Lung microvascular endothelial cell (primary cell): ENCODE results near the gene PCDHGB4. TPM values are rescaled to one million over a fixed set of nuclear protein-coding genes. Genes with fewer than 3 reads are reported as not detected.
"Not testable (repeated sequence)": the region's sequence is repeated elsewhere in the genome, so short reads cannot be mapped to it uniquely, and the experiment has no call there.

Experiments
- DNase-seq, 2 donors: peaks; one replicate each; pipeline versions ENCODE4 v3.0.0 to v3.0.0-alpha.2; 2010; ENCODE audit warnings: low read depth in 2 of 2
- total RNA-seq: library from RNA; depleted of rRNA; stranded (reverse); fragments of >200 nt; gene quantifications from 2 replicates; pipeline ENCODE4 v1.2.1, GENCODE V29; 2014

Gene PCDHGB4
- total RNA-seq, 1 donor from 2014 or later: 10.1 TPM

DNA sequence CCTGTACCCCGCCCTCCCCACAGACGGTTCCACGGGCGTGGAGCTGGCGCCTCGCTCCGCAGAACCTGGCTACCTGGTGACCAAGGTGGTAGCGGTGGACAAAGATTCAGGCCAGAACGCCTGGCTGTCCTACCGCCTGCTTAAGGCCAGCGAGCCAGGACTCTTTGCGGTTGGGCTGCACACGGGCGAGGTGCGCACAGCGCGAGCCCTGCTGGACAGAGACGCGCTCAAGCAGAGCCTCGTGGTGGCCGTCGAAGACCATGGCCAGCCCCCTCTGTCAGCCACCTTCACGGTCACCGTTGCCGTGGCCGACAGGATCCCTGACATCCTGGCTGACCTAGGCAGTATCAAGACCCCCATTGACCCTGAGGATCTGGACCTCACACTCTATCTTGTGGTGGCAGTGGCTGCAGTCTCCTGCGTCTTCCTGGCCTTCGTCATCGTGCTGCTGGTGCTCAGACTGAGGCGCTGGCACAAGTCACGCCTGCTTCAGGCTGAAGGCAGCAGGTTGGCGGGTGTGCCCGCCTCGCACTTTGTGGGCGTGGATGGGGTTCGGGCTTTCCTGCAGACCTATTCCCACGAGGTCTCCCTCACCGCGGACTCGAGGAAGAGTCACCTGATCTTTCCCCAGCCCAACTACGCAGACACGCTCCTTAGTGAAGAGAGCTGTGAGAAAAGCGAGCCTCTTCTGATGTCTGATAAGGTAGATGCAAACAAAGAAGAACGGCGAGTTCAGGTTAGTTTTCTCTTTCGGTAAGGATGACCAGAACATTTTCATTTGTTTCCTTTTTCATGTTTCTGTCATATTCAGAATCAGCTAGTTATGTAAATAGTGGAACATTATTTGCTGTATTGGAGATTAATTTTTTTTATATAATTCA is 21.2 kb upstream of the PCDHGB4 start:
- DNase-seq: no peak

DNA sequence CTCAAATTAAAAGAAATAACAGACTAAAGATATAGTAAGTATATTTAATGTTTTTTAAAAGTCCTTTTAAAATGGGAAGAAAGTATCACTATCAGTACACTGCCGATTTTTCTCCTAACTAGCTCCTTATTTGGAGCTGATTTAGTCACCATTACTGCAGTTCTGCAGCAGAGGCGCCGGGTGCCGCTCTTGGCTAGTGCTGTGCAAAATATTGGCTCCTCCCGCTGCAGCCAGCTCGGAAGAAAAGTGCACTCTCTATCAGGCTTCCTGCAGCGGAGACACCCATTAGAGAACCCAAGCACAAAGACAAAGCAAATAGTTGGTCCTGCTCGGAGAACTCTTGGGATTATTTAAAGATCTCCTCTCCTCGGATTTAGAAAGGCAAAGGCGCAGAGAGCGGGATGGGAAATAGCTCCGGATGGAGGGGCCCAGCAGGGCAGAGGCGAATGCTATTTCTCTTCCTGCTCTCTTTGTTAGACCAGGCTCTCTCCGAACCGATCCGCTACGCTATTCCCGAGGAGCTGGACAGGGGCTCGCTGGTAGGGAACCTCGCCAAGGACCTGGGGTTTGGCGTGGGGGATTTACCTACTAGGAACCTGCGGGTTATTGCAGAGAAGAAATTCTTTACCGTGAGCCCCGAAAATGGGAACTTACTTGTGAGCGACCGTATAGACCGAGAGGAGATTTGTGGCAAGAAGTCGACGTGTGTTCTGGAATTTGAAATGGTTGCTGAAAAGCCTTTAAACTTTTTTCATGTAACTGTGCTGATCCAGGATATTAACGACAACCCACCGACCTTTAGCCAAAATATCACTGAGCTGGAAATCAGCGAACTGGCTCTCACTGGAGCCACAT is 17.3 kb upstream of the PCDHGB4 start, which contains the start of gene PCDHGB3:
TSS of gene PCDHGB3 (plus strand) at position 249 of the 855 bp plus-strand sequence. CDS start at position 402, 153 bp downstream.
- DNase-seq: peak; percentile 59 to 84

DNA sequence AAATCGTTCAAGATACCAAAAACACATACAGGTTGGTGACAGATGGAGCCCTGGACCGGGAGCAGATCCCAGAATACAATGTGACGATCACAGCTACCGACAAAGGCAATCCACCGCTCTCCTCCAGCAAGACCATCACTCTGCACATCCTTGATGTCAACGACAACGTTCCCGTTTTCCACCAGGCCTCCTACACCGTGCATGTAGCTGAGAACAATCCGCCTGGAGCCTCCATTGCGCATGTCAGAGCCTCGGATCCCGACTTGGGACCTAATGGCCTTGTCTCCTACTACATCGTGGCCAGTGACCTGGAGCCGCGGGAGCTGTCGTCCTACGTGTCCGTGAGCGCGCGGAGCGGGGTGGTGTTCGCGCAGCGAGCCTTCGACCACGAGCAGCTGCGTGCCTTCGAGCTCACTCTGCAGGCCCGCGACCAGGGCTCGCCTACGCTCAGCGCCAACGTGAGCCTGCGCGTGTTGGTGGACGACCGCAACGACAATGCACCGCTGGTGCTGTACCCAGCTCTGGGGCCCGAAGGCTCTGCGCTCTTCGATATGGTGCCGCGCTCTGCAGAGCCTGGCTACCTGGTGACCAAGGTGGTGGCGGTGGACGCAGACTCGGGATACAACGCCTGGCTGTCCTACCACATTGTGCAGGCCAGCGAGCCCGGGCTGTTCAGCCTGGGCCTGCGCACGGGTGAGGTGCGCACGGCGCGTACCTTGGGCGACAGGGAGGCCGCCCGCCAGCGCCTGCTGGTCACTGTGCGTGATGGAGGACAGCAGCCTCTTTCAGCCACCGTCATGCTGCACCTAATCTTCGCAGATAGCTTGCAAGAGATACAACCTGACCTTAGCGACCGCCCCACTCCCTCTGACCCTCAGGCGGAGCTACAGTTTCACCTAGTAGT is 15.7 kb upstream of the PCDHGB4 start:
- no peak for DNase-seq

DNA sequence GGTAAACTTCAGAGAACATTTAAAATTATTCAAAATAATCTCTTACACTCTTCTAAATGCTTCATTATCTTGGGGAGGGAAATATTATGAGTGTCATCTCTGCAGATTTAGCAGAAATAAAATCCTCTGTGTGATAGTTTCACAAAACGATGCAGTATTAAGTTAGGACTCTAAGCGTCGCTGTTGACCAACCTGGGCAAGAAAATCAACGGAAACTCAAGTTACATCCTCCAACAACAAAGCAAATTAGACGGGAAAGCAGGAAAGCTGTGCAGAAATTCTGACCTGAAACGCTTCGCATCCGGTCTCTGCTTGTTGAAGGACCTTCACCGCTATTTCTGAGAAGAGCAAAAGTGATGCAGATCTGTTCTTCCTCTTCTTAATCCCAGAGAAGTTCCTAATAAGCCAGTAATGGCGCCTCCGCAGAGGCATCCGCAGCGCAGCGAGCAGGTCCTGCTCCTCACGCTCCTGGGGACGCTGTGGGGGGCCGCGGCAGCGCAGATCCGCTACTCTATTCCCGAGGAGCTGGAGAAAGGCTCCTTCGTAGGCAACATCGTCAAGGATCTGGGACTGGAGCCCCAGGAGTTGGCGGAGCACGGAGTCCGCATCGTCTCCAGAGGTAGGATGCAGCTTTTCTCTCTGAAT is 13.7 kb upstream of the PCDHGB4 start, which contains the start of gene PCDHGA6:
TSS of gene PCDHGA6 (plus strand) at position 219 of the 645 bp plus-strand sequence. CDS start at position 412, 193 bp downstream.
- peak; percentile 44 to 49 for DNase-seq

DNA sequence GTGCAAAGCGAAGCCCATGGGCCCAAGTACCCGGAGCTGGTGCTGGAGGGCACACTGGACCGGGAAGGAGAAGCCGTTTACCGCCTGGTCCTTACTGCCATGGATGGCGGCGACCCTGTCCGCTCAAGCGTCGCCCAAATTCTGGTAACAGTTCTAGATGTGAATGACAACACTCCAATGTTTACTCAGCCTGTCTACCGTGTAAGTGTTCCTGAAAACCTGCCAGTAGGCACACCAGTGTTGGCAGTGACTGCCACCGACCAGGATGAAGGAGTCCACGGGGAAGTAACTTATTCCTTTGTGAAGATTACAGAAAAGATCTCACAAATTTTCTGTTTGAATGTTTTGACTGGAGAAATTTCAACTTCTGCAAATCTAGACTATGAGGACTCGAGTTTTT is 12.9 kb upstream of the PCDHGB4 start:
- no peak for DNase-seq

DNA sequence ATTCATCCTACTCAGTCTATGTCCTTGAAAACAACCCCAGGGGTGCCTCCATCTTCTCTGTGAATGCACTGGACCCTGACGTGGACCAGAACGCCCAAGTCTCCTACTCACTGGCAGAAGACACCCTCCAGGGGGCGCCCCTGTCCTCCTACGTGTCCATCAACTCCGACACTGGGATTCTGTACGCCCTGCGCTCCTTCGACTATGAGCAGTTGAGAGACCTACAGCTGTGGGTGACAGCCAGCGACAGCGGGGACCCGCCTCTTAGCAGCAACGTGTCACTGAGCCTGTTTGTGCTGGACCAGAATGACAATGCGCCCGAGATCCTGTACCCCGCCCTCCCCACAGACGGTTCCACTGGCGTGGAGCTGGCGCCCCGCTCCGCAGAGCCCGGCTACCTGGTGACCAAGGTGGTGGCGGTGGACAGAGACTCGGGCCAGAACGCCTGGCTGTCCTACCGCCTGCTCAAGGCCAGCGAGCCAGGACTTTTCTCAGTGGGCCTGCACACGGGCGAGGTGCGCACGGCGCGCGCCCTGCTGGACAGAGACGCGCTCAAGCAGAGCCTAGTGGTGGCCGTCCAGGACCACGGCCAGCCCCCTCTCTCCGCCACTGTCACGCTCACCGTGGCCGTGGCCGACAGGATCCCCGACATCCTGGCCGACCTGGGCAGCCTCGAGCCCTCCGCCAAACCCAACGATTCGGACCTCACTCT is 11.9 kb upstream of the PCDHGB4 start:
- not testable (repeated sequence) for DNase-seq

DNA sequence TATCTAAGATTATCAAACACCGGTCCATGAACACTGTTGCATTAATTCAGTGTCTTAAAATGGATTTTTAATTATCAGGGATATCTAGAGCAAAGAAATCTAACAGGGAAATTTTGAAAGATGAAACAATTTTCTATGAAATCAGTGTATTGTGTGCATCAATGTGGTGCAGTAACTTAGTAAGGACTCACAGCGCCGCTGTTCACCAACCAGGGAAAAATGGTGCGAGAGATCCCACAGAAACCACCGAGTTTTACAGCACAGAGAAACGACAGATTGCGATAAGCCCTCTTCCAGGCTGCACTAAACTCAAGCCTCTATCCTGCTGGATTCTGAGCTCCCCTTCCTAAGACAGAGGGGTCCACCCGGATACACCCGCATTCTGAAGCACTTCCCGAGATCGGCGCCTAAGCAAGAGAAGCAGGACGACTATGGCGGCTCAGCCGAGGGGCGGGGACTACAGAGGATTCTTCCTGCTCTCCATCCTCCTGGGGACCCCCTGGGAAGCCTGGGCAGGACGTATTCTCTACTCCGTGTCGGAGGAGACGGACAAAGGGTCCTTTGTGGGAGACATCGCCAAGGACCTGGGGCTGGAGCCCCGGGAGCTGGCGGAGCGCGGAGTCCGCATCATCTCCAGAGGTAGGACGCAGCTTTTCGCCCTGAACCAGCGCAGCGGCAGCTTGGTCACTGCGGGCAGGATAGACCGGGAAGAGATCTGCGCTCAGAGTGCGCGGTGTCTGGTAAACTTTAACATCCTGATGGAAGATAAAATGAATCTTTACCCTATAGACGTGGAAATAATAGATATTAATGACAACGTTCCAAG is 4.8 kb upstream of the PCDHGB4 start, which contains the start of gene PCDHGA7:
TSS of gene PCDHGA7 (plus strand) at position 274 of the 826 bp plus-strand sequence. CDS start at position 432, 158 bp downstream.
- peak; percentile 40 to 52 for DNase-seq

DNA sequence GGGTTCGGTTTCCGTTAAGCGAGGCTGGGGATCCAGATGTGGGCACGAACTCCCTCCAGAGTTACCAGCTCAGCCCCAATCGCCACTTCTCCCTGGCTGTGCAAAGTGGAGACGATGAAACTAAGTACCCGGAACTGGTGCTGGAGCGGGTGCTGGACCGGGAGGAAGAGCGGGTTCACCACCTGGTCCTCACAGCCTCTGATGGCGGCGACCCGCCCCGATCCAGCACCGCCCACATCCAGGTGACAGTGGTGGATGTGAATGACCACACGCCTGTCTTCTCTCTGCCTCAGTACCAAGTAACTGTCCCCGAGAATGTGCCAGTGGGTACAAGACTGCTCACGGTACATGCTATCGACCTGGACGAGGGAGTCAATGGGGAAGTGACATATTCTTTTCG is 4.2 kb upstream of the PCDHGB4 start:
- no peak for DNase-seq

DNA sequence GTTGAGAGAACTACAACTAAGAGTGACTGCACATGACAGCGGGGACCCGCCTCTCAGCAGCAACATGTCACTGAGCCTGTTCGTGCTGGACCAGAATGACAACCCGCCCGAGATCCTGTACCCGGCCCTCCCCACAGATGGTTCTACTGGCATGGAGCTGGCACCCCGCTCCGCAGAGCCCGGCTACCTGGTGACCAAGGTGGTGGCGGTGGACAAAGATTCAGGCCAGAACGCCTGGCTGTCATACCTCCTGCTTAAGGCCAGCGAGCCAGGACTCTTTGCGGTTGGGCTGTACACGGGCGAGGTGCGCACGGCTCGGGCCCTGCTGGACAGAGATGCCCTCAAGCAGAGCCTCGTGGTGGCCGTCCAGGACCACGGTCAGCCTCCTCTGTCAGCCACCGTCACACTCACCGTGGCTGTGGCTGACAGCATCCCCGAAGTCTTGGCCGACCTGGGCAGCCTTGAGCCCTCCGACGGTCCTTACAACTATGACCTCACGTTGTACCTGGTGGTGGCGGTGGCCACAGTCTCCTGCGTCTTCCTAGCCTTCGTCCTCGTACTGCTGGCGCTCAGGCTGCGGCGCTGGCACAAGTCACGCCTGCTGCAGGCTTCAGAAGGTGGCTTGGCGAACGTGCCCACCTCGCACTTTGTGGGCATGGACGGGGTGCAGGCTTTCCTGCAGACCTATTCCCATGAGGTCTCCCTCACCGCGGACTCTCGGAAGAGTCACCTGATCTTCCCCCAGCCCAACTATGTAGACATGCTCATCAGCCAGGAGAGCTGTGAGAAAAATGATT is 2.8 kb upstream of the PCDHGB4 start:
- no peak for DNase-seq

DNA sequence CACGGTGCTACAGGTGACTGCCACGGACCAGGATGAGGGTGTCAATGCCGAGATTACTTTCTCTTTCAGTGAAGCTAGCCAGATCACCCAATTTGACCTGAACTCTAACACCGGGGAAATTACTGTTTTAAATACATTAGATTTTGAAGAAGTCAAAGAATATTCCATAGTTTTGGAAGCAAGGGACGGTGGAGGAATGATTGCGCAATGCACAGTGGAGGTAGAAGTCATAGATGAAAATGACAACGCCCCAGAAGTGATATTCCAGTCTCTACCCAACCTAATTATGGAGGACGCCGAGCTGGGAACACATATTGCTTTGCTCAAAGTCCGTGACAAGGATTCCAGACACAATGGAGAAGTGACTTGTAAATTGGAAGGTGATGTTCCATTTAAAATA is 1.2 kb downstream of the PCDHGB4 start:
- no peak for DNase-seq

DNA sequence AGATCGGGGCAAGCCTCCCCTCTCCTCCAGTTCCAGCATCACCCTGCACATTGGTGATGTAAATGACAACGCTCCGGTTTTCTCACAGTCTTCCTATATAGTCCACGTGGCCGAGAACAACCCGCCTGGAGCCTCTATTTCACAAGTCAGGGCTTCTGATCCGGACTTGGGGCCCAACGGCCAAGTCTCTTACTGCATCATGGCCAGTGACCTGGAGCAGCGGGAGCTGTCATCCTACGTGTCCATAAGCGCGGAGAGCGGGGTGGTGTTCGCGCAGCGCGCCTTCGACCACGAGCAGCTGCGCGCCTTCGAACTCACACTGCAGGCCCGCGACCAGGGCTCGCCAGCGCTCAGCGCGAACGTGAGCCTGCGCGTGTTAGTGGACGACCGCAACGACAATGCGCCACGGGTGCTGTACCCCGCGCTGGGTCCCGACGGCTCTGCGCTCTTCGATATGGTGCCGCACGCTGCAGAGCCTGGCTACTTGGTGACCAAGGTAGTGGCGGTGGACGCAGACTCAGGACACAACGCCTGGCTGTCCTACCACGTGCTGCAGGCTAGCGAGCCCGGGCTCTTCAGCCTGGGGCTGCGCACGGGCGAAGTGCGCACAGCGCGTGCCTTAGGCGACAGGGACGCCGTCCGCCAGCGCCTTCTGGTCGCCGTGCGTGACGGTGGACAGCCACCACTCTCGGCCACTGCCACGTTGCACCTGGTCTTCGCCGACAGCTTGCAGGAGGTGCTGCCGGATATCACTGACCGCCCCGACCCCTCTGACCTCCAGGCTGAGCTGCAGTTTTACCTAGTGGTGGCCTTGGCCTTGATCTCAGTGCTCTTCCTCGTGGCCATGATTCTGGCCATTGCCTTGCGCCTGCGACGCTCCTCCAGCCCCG is 1.9 kb downstream of the PCDHGB4 start:
- no peak for DNase-seq

DNA sequence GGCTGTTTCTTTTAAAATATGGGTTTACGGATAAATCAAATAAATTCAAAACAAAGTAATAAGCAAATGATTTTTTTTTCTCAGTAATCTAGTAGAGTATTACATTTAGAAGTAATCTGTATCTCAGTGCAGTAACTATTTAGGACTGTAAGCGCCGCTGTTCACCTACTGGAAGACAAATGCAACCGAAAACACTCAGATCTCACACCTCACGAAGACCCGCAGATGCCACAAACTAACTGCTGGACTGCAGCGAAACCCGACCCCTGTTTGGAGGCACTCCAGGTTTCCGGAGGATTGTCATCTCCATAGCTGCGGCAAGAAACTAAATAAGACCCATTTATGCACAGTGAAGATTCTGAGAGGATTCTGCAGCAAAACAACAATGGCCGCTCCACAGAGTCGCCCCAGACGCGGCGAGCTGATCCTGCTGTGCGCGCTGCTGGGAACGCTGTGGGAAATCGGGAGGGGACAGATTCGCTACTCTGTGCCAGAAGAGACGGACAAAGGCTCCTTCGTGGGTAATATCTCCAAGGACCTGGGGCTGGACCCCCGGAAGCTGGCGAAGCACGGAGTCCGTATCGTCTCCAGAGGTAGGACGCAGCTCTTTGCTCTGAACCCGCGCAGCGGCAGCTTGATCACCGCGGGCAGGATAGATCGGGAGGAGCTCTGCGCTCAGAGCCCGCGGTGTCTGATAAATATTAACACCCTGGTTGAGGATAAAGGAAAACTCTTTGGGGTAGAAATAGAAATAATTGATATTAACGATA is 5.1 kb downstream of the PCDHGB4 start, which contains the start of gene PCDHGA8:
TSS of gene PCDHGA8 (plus strand) at position 205 of the 770 bp plus-strand sequence. CDS start at position 386, 181 bp downstream.
- DNase-seq: no peak

DNA sequence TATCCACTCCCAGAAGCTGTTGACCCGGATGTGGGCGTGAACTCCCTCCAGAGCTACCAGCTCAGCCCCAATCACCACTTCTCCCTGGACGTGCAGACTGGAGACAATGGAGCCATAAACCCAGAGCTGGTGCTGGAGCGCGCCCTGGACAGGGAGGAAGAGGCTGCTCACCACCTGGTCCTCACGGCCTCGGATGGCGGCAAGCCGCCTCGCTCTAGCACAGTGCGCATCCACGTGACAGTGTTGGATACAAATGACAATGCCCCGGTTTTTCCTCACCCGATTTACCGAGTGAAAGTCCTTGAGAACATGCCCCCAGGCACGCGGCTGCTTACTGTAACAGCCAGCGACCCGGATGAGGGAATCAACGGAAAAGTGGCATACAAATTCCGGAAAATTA is 5.8 kb downstream of the PCDHGB4 start:
- DNase-seq: no peak

DNA sequence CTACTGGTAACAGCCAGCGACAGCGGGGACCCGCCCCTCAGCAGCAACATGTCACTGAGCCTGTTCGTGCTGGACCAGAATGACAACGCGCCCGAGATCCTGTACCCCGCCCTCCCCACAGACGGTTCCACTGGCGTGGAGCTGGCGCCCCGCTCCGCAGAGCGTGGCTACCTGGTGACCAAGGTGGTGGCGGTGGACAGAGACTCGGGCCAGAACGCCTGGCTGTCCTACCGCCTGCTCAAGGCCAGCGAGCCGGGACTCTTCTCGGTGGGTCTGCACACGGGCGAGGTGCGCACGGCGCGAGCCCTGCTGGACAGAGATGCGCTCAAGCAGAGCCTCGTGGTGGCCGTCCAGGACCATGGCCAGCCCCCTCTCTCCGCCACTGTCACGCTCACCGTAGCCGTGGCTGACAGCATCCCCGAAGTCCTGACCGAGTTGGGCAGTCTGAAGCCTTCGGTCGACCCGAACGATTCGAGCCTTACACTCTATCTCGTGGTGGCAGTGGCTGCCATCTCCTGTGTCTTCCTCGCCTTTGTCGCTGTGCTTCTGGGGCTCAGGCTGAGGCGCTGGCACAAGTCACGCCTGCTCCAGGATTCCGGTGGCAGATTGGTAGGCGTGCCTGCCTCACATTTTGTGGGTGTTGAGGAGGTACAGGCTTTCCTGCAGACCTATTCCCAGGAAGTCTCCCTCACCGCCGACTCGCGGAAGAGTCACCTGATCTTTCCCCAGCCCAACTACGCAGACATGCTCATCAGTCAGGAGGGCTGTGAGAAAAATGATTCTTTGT is 7.1 kb downstream of the PCDHGB4 start:
- DNase-seq: not testable (repeated sequence)
